MCF 10A (cell line): ENCODE measurements around the gene NSMF. TPM values are rescaled to one million over a fixed set of nuclear protein-coding genes. Genes with fewer than 3 reads are reported as not detected.
A peak's percentile ranks its signal among the peaks of the same experiment; 100 is the strongest.

Experiments used
- BruUV-seq: library from RNA; stranded (reverse); fragments of 400-500 nt; replicated peaks from 2 replicates; lab custom pipeline; 2021; lab: Mats Ljungman, UMichigan
- CTCF ChIA-PET: fragments of 300-600 bp; sonication (Branson Sonifier 250); formaldehyde crosslinking; extraction: SDS; loops from one replicate; lab custom pipeline; 2021; ENCODE audit warnings: antibody characterized with exemption, inconsistent platforms; lab: Yijun Ruan, JAX
- POLR2A ChIA-PET: fragments of 300-600, 350-650 bp; sonication (Branson Sonifier 250); formaldehyde crosslinking; extraction: SDS; loops from one replicate; lab custom pipeline; 2020; ENCODE audit warnings: antibody characterized with exemption, inconsistent platforms; lab: Yijun Ruan, JAX
- DNase-seq: peaks from one replicate; pipeline ENCODE4 v3.0.0-alpha.2; 2018; ENCODE audit not compliant: unreplicated experiment
- H3K27ac Mint-ChIP-seq: one replicate; pipeline ENCODE4 v1.8.0; 2022; ENCODE audit warnings: mild to moderate bottlenecking, low read depth, mixed read lengths; ENCODE audit not compliant: unreplicated experiment
- H3K27me3 Mint-ChIP-seq: one replicate; pipeline ENCODE4 v1.8.0; 2022; ENCODE audit warnings: mixed read lengths; ENCODE audit not compliant: insufficient read depth, unreplicated experiment
- H3K36me3 Mint-ChIP-seq: one replicate; pipeline ENCODE4 v1.8.0; 2022; ENCODE audit warnings: mild to moderate bottlenecking, moderate library complexity, mixed read lengths; ENCODE audit not compliant: insufficient read depth, unreplicated experiment
- H3K4me1 Mint-ChIP-seq: one replicate; pipeline ENCODE4 v1.8.0; 2022; ENCODE audit warnings: mixed read lengths; ENCODE audit not compliant: insufficient read depth, unreplicated experiment
- H3K4me3 Mint-ChIP-seq: one replicate; pipeline ENCODE4 v1.8.0; 2022; ENCODE audit warnings: mild to moderate bottlenecking, moderate library complexity, mixed read lengths; ENCODE audit not compliant: unreplicated experiment
- H3K9me3 Mint-ChIP-seq: one replicate; pipeline ENCODE4 v1.8.0; 2022; ENCODE audit warnings: mixed read lengths; ENCODE audit not compliant: unreplicated experiment
- intact Hi-C: fragments of 100-400 bp; cut with micrococcal nuclease; formaldehyde crosslinking; loops from 2 replicates; pipeline ENCODE4 v1.14.1; 2022
- total RNA-seq: library from RNA; stranded (reverse); gene quantifications from 2 replicates; pipeline ENCODE4 v1.2.3, GENCODE V29; 2022
- TF ChIP-seq, protein P1 (sequence below): fragments of 200-600 bp; IDR thresholded peaks from one replicate; pipeline ENCODE4 v1.8.0; 2022; ENCODE audit warnings: antibody characterized with exemption, mild to moderate bottlenecking; ENCODE audit not compliant: unreplicated experiment

Gene NSMF
- total RNA-seq, 1 experiment from 2014 or later: 37.8 TPM

DNA sequence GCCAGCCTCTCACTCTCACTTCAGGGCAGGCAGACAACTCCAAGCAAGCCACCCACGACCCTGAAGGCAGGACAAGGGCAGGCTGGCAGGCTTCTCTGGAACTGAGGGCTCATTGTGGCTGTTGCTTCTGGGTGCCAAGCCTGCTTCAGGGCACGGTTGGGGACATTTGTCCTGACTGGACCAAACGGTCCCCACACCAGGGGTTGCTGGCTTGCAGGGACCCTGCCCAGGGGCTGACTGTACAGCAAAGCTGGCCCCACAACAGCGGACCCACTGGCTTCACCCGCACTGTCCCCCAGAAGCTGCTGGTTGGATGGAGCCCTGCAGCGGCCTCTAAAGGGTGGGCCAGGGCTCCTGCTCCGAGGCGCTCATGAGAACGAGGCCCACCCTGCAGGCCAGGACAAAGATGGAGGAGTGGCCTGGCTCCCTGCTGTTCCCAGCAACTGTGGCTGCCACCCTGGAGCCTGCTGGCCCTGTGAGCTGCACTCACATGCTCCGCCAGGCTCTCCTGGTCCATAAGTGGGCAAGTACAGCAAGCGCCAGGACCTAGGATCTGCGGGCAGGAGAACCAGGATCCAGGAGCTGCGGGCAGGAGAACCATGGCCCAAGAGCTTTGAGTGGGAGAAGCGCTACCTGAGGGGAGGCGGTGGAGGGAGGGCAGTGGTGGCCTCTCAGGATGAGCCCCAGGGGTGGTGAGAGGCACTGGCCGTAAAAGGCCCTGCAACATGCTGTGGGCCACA is 34.4 kb upstream of the NSMF start:
- no peak for DNase-seq
- H3K4me3 Mint-ChIP-seq: no peak overlapping the region
- TF ChIP-seq, protein P1, sequence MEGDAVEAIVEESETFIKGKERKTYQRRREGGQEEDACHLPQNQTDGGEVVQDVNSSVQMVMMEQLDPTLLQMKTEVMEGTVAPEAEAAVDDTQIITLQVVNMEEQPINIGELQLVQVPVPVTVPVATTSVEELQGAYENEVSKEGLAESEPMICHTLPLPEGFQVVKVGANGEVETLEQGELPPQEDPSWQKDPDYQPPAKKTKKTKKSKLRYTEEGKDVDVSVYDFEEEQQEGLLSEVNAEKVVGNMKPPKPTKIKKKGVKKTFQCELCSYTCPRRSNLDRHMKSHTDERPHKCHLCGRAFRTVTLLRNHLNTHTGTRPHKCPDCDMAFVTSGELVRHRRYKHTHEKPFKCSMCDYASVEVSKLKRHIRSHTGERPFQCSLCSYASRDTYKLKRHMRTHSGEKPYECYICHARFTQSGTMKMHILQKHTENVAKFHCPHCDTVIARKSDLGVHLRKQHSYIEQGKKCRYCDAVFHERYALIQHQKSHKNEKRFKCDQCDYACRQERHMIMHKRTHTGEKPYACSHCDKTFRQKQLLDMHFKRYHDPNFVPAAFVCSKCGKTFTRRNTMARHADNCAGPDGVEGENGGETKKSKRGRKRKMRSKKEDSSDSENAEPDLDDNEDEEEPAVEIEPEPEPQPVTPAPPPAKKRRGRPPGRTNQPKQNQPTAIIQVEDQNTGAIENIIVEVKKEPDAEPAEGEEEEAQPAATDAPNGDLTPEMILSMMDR: no peak
- no TSS peak for BruUV-seq
- no peaks in the 10 kb centered on the region for H3K27me3 Mint-ChIP-seq
- H3K27ac Mint-ChIP-seq: no peak overlapping the region
- no peaks in the 10 kb centered on the region for H3K36me3 Mint-ChIP-seq
- peaks cover 9% of the 10 kb centered on the region for H3K4me1 Mint-ChIP-seq
- no peaks in the 10 kb centered on the region for H3K9me3 Mint-ChIP-seq
- POLR2A ChIA-PET: interaction anchor here (0.7 kb wide), 1 partner anchor 11 kb away, joined by 4 read pairs; no protein-coding TSS in a partner anchor
- CTCF ChIA-PET: interaction anchor here (0.8 kb wide), 1 partner anchor 23 kb away, joined by 3 read pairs; no protein-coding TSS in a partner anchor
- intact Hi-C loops: no loop called here

DNA sequence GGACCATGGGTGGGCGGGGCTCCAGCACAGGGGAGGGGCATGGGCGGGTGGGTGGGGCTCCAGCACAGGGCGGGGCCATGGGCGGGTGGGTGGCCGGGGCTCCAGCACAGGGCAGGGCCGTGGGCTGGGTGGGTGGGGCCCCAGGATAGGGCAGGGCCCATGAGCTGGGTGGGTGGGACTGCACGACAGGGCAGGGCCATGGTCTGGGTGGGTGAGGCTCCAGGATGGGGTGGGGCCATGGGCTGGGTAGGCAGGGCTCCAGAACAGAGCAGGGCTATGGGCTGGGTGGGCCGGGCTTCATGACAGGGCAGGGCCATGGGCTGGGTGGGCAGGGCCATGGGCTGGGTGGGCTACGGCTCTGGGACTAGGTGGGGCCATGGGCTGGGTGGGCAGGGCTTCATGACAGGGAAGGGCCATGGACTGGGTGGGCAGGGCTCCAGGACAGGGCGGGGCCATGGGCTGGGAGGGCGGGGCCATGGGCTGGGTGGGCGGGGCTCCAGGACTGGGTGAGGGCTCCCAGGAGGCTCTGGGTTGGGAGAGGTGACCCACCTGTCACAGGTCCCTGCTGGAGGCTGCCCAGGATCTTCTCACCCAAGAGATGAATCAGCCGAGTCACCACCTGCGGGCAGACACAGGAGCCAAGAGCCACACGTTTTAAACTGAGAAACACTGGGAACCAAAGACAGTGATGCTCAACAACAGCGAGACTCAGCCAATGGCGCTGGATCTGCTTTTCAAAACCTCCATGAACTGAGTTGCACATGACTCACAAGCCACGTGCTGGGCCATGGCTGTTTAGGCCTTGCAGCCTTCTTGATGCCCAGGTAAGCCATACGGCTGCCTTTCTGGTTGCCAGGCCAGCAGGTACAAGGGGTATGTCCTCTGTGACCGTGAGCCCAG is 33.6 kb upstream of the NSMF start:
- Mint-ChIP-seq H3K36me3 (no peaks in the 10 kb centered on the region), H3K9me3 (no peaks in the 10 kb centered on the region), H3K4me3 (no peak overlapping the region), H3K27me3 (no peaks in the 10 kb centered on the region), H3K27ac (no peak overlapping the region), H3K4me1 (peaks cover 9% of the 10 kb centered on the region)
- TF ChIP-seq, protein P1: no peak
- CTCF ChIA-PET: no interaction called here
- no TSS peak for BruUV-seq
- POLR2A ChIA-PET: interaction anchor here (0.7 kb wide), 1 partner anchor 10 kb away, joined by 4 read pairs; no protein-coding TSS in a partner anchor
- peak; percentile 20 for DNase-seq
- intact Hi-C loops: no loop called here

DNA sequence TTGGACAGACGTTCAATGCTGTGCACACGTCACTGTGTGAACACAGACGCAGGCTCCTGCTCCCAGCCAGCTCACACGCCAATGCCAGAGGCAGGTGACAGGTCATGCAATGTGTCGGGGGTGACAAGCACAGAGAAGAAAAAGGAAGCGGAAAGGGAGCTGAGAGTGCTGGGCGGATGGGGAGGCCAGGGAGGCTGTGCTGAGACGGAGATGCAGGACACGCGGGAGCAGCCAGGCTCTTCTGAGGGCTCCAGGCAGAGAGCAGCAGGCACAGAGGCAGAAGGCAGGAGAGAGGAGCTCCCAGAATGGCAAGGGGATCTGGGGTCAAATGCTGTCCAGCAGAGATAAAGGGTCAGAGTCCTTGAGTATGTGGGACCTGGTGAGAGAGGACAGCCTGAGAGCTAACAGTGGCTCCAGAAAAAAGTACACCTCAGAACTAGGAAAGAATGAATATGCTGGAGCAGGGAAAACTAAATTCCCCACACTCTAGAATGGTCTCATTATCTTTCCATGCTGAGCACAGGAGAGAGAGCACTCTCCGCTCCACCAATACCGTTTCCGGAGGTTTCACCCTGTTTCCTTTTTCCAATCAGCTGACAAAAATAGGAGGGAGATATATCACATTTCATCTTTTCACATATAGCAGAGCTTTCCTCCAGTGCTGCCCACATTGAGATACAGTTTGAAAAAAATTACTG is 32.8 kb upstream of the NSMF start:
- TF ChIP-seq, protein P1: no peak
- Mint-ChIP-seq H3K36me3 (no peaks in the 10 kb centered on the region), H3K4me3 (no peak overlapping the region), H3K4me1 (peaks cover 9% of the 10 kb centered on the region), H3K27me3 (no peaks in the 10 kb centered on the region), H3K9me3 (no peaks in the 10 kb centered on the region), H3K27ac (no peak overlapping the region)
- intact Hi-C loops: no loop called here
- no TSS peak for BruUV-seq
- POLR2A ChIA-PET: no interaction called here
- DNase-seq: no peak
- CTCF ChIA-PET: interaction anchor here (0.7 kb wide), 1 partner anchor 16 kb away, joined by 3 read pairs; no protein-coding TSS in a partner anchor
